Omental fat pad (tissue), 4 donors: Measurements from ENCODE around the gene CORO7. TPM values are rescaled to one million over a fixed set of nuclear protein-coding genes. Genes with fewer than 3 reads are reported as not detected.

ENCODE experiments used
- ATAC-seq: fragments of 150-250 bp; one replicate; pipeline ENCODE4 v1.9.1; 2016; ENCODE audit warnings: mild to moderate bottlenecking, moderate library complexity; ENCODE audit not compliant: low FRiP score
- DNase-seq: peaks from one replicate; pipeline ENCODE4 v3.0.0-alpha.2; 2019; ENCODE audit warnings: low spot score
- total RNA-seq, 4 donors: library from RNA; depleted of rRNA; stranded (reverse); fragments of >200 nt; gene quantifications; one replicate each; pipeline ENCODE4 v1.1.0, GENCODE V29; 2016
- TF ChIP-seq, protein P1 (sequence below), 3 donors: fragments of 450-650 bp; IDR thresholded peaks; one replicate each; pipeline ENCODE4 v1.5.1; 2016 to 2017; ENCODE audit warnings: antibody characterized with exemption in 3 of 3, mild to moderate bottlenecking in 3 of 3, moderate library complexity in 2 of 3

CORO7 gene
- total RNA-seq, 4 donors from 2014 or later = 15.1 to 46.3 (median 27.5) TPM

DNA sequence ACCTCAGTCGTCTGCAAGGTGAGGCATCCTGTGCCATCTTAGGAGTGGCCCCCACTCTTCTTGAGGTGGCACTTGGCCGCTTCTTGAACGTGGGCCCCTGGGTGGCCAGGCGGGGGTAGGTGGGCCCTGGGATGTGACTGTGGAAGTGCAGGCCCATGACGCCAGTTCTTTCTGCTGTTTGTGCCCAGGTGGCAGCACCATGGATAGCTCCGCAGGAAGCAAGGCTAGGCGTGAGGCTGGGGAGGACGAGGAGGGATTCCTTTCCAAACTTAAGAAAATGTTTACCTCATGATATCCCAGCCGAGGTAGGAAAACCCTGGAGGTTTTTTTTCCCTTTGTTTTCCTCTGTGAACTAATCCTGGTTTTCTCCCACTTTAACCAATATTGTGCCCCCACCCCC, 38.2 kb upstream of the CORO7 start:
- TF ChIP-seq, protein P1, sequence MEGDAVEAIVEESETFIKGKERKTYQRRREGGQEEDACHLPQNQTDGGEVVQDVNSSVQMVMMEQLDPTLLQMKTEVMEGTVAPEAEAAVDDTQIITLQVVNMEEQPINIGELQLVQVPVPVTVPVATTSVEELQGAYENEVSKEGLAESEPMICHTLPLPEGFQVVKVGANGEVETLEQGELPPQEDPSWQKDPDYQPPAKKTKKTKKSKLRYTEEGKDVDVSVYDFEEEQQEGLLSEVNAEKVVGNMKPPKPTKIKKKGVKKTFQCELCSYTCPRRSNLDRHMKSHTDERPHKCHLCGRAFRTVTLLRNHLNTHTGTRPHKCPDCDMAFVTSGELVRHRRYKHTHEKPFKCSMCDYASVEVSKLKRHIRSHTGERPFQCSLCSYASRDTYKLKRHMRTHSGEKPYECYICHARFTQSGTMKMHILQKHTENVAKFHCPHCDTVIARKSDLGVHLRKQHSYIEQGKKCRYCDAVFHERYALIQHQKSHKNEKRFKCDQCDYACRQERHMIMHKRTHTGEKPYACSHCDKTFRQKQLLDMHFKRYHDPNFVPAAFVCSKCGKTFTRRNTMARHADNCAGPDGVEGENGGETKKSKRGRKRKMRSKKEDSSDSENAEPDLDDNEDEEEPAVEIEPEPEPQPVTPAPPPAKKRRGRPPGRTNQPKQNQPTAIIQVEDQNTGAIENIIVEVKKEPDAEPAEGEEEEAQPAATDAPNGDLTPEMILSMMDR (IDR thresholded peaks at IDR 0.05) = no peak
- no peak for DNase-seq
- no peak for ATAC-seq

DNA sequence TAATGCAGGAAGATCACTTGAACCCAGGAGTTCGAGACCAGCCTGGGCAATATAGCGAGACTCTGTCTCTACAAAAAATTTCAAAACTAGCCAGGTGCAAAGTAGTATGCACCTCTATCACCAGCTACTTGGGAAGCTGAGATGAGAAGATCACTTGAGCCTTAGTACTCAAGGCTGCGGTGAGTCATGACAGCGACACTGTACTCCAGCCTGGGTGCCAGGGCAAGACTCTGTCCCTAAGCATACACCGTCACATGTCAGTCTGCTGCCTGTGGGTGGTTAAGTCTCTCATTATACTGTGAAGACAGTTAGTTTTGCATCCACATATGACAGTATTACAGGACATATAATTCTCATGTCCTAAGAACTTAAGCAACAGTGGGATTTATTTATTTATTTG, 36.3 kb upstream of the CORO7 start:
- ATAC-seq (no peak), DNase-seq (no peak)
- TF ChIP-seq, protein P1 (IDR thresholded peaks at IDR 0.05) = no peak

DNA sequence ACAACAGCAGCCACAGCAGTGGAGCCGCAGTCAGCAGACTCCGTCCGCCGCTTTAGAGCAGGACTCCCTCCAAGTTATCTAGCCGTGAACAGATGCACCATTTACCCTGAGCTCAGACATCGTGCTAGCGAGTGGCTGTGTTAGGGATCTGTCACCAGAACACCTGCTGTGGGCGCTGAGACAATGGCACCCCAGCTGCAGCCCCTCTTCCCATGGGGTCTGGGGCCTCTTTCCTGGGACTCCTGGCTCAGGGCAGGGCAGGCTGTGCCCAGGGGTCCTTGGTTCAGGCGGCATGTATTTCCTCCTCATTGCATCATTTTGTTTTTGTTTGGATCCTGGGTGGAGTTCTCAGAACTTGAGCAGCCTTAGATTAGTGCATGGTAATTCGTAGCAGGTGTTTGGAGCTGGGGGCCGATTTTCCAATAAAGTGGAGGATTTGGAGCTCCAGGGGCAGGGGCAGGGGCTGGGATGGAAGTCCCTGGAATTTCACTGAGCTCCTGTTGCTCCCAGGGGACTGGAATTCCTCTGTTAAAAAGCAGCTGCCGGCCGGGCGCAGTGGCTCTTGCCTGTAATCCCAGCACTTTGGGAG, 34.6 kb upstream of the CORO7 start:
- TF ChIP-seq, protein P1 (IDR thresholded peaks at IDR 0.05) = no peak
- DNase-seq = no peak
- no peak for ATAC-seq

GRCh38 chr16:4450430-4450829, 34.0 kb upstream of the CORO7 start:
- no peak for ATAC-seq

GRCh38 chr16:4443986-4444385, 27.6 kb upstream of the CORO7 start:
- TF ChIP-seq, protein P1 (IDR thresholded peaks at IDR 0.05) = no peak
- DNase-seq = no peak
- ATAC-seq = no peak

More at GRCh38 chr16:4450430-4450829, 34.0 kb upstream of the CORO7 start:
- DNase-seq = no peak
- TF ChIP-seq, protein P1 (IDR thresholded peaks at IDR 0.05) = no peak

DNA sequence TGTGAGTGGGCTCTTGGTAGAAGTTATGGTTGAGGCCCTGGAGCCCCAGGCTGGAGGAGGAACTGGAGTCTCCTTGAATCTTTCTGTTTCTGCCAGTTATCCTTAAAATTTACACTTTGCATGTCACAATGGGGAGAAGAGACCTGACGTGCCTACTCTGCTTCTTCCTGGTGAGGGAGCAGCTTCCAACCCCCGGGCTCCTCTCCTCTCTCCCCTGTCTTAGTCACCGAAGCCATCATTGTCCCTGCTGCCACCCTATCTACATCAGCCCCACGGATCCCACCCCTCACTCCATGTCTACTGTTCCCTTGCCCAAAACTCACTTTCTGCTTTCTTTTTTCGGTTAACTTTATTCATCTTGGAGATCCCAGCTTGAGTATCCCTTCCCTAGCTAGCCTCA, 26.9 kb upstream of the CORO7 start:
- TF ChIP-seq, protein P1 (IDR thresholded peaks at IDR 0.05) = no peak
- DNase-seq (no peak), ATAC-seq (no peak)

DNA sequence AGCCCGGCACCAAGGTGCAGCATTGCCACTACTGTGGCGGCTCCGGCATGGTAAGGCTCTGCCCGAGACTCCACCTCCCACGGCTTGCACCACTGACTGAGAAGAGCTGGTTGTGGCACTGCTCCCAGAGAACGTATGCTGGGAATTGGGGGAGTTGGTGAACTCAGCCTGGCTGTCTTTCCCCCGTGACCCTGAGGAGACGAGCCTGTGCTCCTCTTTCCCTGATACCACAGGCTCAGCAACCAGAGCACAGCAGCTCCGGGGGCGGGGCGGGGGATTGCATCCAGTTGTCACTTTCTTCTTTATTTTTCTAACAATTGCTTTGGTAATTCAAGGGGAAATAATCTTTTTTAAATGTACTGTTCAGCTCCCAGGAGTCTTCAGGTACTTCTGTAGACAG, 26.0 kb upstream of the CORO7 start:
- TF ChIP-seq, protein P1 (IDR thresholded peaks at IDR 0.05) = no peak
- DNase-seq (no peak), ATAC-seq (no peak)
